SW480 (cell line): ENCODE data around the gene PDE6H.

Source experiments
- DNase-seq: peaks from one replicate; pipeline ENCODE4 v3.0.0-alpha.2; 2016; ENCODE audit warnings: low spot score

PDE6H gene

GRCh38 chr12:14951851-14952250 is 21.0 kb upstream of the PDE6H start:
- no peak for DNase-seq

GRCh38 chr12:14952299-14952921 is 20.4 kb upstream of the PDE6H start:
- DNase-seq: peak; percentile 47

DNA sequence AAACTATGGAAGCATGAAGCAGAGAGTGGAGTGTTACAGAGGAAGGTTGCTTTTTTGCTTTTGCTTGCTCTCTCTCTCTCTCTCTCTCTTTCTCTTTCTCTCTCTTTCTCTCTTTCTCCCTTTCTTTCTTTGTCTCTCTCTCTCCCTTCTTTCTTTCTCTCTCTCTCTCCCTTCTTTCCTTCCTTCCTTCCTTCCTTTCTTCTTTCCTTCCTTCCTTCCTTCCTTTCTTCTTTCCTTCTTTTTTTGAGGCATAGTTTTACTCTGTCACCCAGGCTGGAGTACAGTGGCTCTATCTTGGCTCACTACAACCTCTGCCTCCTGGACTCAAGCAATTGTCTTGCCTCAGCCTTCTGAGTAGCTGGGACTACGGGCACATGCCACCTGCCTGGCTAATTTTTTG is 19.1 kb upstream of the PDE6H start:
- no peak for DNase-seq

DNA sequence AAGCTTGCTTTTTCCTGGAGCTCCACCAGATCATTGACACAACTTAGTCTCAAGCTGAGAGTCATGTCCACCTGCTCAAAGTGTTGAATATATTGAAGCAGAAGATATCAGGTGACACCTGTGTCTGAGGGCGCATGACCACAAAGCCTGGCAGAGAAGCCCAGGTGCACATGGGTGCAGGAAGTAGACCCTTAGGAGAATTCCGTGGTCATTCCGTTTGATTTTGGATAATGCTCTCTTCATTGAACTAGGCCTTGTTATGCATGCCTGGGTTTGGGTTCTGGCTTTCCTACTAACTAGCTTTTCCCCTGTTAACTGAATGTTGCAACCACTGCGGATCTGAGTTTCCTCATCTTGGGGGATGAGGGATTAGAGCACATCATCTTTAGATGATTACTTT is 18.6 kb upstream of the PDE6H start:
- DNase-seq: no peak

DNA sequence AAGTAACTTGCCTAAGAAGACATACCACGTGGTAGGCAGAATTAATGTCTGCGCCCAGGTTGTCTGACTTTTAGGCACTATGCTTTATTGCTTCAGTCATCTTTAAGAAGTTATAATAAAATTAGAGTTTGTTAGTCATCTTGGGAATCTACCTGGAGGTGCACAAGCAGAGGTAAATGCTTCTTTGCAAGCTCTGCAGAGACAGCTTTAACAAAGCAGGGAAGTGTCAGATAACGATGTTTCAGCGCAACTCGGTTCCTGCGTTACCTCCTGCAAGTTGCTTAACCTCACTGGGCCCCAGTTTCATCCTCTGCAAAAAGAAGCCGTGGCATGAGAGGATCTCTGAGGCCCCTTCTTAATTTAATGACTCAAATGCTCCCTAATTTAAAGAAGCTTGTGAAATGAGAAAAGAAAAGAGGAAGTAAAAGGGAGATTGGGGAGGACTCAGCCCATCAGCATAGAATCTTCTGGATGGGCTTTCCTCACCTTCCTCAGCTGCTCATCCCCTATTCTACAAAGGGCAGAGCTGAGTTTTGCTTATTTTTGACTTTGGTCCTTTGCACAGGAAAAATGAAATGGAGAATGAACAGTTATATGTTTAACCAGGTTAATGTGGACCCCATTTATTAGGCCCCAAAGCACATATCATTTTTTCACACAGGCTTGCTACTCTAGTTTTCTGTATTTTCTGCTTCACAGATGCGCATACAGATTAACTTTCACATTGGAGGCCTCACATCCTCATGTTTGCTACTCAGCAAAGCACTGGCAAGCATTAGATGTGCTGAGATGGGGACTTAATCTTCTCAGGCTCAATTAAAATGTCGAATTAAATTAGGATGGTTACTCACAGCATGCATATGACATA is 16.6 kb upstream of the PDE6H start:
- no peak for DNase-seq

DNA sequence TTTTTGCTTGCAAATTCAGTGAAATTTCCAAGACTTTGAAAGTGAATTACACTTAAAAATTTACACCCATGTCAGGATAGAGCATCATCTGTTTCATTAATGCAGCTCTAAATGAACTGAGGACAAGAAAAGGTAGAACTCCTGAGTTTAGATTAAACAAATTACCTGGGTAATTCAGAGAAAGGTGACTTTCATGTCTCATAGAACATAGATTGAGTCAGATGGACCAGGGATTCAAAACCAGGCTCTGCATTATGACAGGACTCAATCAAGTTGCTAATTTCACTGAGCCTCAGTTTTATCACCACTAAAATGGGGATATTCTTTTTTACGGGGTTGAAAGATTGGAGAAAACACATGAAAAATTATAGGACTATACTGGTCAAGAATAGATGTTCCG is 15.9 kb upstream of the PDE6H start:
- no peak for DNase-seq

DNA sequence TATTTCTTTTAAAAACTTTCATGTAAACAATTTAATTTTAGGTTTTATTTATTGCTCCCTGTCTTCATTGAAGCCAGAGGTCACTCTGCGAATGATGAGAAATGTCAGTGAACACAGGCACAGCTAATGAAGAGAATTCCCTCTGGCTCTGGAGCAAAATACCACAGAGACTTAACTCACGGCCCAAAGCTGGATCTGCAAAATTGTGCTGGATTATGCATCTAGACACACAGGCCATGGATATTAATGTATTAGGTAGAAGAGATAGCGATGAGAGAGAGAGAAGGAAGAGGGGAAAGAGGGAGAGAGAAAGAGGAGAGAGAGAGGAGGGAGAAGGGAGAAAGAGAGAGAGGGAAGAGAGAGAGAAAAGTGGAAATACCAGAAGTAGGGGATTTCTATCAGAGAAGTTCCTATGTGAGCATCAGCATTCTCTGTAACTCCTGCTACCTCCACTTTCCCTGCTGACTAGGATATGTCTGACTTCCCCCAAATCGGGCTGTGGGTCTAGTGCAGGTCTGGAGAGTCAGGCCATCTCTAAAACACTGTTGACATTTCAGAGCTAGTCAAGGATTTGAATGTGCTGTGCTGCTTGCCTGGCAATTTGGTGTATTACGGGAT is 15.2 kb upstream of the PDE6H start:
- no peak for DNase-seq

DNA sequence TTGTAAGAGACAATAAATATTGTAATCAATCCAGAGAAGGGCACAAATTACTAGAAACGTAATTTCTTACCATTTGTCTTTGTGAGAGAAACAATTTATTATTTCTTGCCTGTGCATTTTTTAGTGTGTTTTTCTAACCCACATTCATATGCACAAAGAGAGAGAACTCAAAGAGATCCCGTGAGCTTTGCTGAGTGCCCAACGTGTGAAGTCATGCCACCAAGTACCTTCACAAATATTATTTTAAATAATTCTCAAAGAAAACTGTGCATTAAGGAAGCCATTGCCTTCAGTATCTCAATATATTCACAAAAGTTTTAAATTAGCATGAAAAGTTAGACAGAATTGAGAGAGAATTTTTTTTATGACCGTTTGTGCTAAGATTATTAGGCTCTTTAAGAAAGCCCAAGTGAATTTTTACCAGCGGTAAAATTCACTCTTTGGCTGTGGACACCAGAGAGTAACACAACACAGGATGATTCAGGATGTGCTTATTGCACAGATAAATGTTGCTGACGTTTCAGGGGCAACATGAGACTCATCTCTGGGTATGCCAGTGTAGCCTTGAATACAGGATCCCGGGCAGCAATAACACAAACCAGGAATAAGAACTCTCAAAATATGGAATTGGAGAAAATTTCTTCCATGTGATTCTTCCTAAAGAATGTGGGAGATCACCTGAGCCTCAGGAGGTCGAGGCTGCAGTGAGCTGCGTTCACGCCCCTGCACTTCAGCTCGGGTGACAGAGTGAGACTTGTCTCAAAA is 14.3 kb upstream of the PDE6H start:
- no peak for DNase-seq

DNA sequence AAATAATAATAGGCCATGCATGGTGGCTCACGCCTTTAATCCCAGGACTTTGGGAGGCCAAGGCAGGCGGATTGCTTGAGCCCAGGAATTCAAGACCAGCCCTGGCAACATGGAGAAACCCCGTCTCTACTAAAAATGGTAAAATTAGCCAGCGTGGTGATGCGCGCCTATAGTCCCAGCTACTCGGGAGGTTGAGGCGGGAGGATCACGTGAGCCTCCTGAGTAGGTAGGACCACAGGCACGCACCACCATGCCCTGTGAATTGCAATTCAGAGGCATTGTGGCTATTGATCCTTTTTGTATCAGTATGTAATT is 13.8 kb upstream of the PDE6H start:
- DNase-seq: no peak

DNA sequence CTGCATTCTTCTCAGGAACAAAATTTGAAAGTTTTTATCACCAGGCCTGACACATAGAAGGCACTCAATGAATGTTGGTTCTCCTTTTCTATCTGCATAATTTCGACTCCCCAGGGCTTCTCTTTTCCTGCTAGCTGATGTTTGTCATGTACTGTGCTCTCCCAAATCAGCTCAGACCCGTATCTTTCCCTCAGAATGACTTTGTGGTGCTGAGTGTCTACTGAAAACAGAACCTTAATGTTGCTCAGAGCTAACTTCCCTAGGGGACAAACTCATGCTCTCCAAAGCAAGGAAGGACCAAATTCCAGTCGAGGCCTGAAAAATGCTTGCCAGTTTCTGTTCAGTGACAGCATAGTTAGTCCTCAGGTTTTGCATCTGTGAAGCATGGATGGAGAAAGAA is 13.4 kb upstream of the PDE6H start:
- no peak for DNase-seq

- DNase-seq: no peak
Measured at GRCh38 chr12:14959916-14960496, 12.8 kb upstream of the PDE6H start.

DNA sequence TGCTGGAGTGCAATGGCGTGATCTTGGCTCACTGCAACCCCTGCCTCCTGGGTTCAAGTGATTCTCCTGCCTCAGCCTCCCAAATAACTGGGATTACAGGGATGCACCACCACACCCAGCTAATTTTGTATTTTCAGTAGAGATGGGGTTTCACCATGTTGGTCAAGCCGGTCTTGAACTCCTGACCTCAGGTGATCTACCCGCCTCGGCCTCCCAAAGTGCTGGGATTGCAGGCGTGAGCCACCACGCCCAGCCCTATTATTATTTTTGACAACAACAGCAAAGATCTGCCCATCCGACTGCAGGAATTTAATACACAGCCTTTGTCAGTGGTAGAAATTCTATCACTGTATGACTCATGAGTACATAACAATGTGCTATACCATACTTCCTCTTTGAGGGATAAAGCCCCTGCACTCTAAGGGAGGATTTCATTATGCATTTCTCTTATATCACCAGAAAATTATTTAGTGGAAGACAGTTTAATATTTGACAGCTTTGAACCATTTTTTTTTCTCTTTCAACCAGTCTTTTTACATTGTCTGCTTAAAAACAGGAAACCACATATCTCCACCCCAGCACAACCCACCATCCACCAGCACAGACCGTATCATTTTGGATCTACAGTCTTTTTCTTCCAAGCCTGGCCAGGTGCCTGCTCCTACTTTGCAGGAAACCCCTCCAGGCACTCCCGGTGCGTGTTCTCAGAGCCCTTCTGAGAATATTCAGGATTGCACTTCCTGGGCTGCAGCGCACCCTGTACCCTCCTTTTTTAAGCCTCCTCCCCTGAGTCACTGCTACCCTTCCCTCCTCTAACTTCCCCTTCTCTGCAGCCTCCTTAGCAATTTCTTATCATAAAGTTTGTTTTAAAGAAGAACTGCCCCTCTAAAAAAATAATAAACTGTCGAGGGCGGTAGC is 12.0 kb upstream of the PDE6H start:
- DNase-seq: no peak

DNA sequence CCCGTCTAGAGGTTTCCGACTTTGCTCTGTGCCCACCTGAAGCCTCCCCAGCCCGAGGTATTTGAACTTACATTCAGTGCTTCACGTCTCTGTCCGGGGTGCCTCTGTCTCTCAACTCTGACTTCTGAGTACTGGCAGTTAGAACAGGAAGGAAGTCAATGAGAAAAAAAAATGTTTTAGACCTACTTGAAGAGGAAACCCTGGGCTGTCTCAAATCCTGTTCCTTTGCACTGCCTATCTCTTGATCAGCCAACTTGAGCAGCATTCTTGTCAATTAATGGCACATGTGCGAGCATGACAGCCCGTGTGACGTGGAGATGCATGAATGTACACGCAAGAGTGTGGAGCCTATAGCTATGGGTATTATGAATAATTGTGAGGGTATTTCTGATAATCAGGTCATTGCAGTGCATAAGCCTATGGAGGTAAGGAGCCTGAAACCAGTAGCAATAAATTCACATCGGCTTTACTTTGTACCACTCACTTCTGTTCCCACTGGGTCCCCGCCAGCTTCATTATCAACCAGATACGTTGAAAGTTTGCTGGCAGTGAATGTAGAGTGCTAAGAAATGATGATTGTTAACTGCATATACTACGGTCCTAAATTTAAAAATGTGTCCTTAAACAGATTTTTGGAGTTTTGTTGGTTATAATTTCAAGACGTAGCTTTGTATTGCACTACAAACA is 11.2 kb upstream of the PDE6H start, which contains the start of gene ARHGDIB:
ARHGDIB (minus strand) TSS at position 136 of the 687 bp plus-strand sequence. CDS start 10,889 bp downstream, outside the sequence.
- no peak for DNase-seq

DNA sequence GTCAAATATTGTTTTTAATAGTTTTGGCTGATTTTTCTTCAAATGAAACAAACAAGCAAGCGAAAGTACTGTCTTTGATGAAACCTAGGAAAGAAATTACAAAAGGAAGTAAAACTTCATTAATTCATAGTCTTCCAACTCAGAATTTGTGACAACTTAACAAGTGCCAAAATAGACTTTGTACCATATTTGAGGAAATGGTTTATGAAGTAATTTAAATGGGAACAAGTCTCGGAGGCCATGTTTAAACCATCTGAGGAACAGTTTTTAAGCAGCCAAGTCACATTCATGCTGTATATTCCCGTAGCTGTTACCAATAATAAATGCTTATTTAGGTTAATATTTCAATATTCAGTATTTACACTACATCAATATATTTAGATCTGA is 10.7 kb upstream of the PDE6H start:
- DNase-seq: no peak

DNA sequence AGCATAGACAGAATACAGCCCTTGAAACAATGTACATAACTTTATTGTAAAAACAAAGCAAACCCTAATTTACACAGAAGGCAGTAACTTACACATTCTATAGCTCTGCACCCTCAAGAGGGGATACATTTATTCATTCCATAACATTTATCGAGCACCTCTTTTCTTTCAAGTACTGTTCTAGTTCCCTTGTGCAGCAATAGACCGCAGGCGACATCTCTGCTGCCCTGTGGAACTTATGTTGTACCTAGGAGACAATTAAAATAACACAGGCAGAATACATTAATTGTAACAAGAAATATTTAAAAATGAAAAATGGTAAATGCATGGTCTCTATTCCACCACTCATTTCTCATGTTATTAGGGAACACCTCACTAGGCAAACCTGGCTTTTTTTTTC is 10.0 kb upstream of the PDE6H start:
- no peak for DNase-seq

- no peak for DNase-seq
Measured at GRCh38 chr12:14963520-14963919, 9.3 kb upstream of the PDE6H start.

- no peak for DNase-seq
Measured at GRCh38 chr12:14964406-14964805, 8.4 kb upstream of the PDE6H start.

DNA sequence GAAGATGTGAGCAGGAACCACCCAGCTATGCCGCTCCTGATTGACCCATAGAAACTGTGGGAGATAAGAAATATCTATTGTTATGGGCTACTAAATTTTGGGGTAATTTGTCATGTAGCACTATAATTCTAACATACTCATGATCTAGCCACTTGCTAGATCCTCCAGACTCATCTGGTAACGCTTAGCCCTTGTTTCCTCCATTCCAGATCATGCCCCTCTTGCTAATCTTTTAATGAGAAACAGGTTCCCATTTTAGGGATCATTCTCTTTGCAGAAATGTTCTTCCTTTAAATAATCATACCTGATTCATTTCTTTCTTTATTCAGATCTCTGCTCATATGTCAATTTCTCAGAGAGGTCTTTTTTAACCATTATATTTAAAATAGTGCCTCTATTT is 7.6 kb upstream of the PDE6H start:
- no peak for DNase-seq

DNA sequence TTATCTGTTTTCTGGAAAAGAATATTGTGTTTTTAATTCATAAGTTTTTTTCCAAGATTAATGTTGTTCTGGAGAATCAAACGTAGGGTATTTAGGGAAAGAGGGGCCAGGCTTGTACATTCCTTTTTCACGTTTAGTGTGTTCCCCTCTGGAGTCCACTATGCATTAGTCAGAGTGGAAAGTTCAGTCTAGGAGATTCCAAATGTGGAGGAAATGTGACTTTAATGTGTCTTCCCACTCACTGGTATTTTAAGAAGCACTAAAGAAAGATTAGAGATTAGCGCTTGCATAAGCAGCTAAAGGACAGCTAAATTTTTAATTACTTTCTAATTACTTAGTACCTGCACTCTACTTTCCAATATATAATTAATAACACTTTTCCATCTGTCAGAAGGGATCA is 4.4 kb upstream of the PDE6H start:
- DNase-seq: no peak

DNA sequence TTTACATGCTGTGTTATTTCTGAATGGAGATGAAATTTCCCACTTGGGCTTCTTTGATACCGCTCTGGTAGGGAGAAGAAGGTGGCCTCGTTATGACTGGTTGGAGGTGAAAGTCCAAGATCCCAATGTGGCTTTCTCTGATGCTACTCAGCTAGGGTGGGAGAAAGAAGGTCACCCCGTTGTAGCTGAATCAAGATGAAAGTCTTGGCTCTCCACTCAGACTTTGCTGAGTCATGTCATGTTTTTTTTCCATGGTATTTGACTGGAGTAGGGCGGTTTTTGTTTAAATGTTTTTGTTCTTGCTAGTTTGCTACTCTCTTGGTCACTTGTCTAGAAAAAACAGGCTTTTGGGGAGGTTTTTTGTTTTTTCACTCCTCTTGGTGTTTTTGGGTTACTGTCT is 2.4 kb upstream of the PDE6H start:
- DNase-seq: no peak

- DNase-seq: no peak
Measured at GRCh38 chr12:14974633-14975032, 1.8 kb downstream of the PDE6H start.
